HG02642 (cell line): ENCODE data around the gene CTNNA1.
"Not testable (repeated sequence)": the region's sequence is repeated elsewhere in the genome, so short reads cannot be mapped to it uniquely, and the experiment has no call there.

Experiments used
- ATAC-seq: cut with Tn5 transposase; IDR thresholded peaks from one replicate; pipeline ENCODE4 v1.9.1; 2021; ENCODE audit warnings: mild to moderate bottlenecking; ENCODE audit not compliant: unreplicated experiment, poor library complexity

The CTNNA1 gene

GRCh38 chr5:138752951-138753793, at the start of gene CTNNA1:
Gene CTNNA1, plus strand, starts transcription at chr5:138753425. Its CDS starts 28,500 bp downstream, at chr5:138781925.
- peak; percentile 61 for ATAC-seq

GRCh38 chr5:138703777-138704176, 49.4 kb upstream of the CTNNA1 start:
- ATAC-seq: not testable (repeated sequence)

- ATAC-seq: no peak
Measured at GRCh38 chr5:138705007-138705406, 48.2 kb upstream of the CTNNA1 start.

- ATAC-seq: no peak
Measured at GRCh38 chr5:138705567-138705966, 47.7 kb upstream of the CTNNA1 start.

- no peak for ATAC-seq
Measured at GRCh38 chr5:138706655-138707480, 46.4 kb upstream of the CTNNA1 start.

- no peak for ATAC-seq
Measured at GRCh38 chr5:138708791-138709190, 44.4 kb upstream of the CTNNA1 start.

GRCh38 chr5:138709202-138709601, 44.0 kb upstream of the CTNNA1 start:
- no peak for ATAC-seq

GRCh38 chr5:138711087-138711486, 42.1 kb upstream of the CTNNA1 start:
- ATAC-seq: no peak

GRCh38 chr5:138711811-138712210, 41.4 kb upstream of the CTNNA1 start:
- no peak for ATAC-seq

GRCh38 chr5:138712324-138712723, 40.9 kb upstream of the CTNNA1 start:
- ATAC-seq: no peak

GRCh38 chr5:138712791-138713190, 40.4 kb upstream of the CTNNA1 start:
- ATAC-seq: no peak

GRCh38 chr5:138713247-138713646, 40.0 kb upstream of the CTNNA1 start:
- no peak for ATAC-seq

- ATAC-seq: no peak
Measured at GRCh38 chr5:138714694-138715093, 38.5 kb upstream of the CTNNA1 start.

GRCh38 chr5:138715931-138716432, 37.2 kb upstream of the CTNNA1 start:
- ATAC-seq: not testable (repeated sequence)

- no peak for ATAC-seq
Measured at GRCh38 chr5:138716456-138716924, 36.7 kb upstream of the CTNNA1 start.

GRCh38 chr5:138717399-138717798, 35.8 kb upstream of the CTNNA1 start:
- no peak for ATAC-seq

GRCh38 chr5:138719811-138720210, 33.4 kb upstream of the CTNNA1 start:
- ATAC-seq: no peak

GRCh38 chr5:138720840-138721239, 32.4 kb upstream of the CTNNA1 start:
- ATAC-seq: no peak

GRCh38 chr5:138721979-138722378, 31.2 kb upstream of the CTNNA1 start:
- ATAC-seq: no peak

- no peak for ATAC-seq
Measured at GRCh38 chr5:138722544-138723177, 30.6 kb upstream of the CTNNA1 start.
